SK-N-SH (cell line): ENCODE data around the gene AFG3L2. TPM values are rescaled to one million over a fixed set of nuclear protein-coding genes. Genes with fewer than 3 reads are reported as not detected.

Experiments used
- CTCF ChIA-PET: fragments of 300-600, 350-600 bp; formaldehyde crosslinking; extraction: SDS; loops from one replicate; lab custom pipeline; 2021; lab: Yijun Ruan, JAX
- POLR2A ChIA-PET: fragments of 350-600 bp; sonication (Branson Sonifier 250); formaldehyde crosslinking; extraction: SDS; loops from one replicate; lab custom pipeline; 2020; ENCODE audit warnings: antibody characterized with exemption, inconsistent platforms; lab: Yijun Ruan, JAX
- DNase-seq: peaks from one replicate; pipeline ENCODE4 v3.0.0; 2012
- H2AFZ ChIP-seq: fragments of 200-600 bp; sonication (generic); 2 replicates; pipeline ENCODE4 v1.8.1; 2016; ENCODE audit warnings: antibody characterized with exemption, mild to moderate bottlenecking, low read depth
- H3F3A ChIP-seq: fragments of 200-600 bp; sonication (generic); replicated peaks from 2 replicates; pipeline ENCODE3; 2016; ENCODE audit warnings: antibody characterized with exemption, mild to moderate bottlenecking; ENCODE audit not compliant: insufficient read depth
- H3K27ac ChIP-seq, 2 experiments: fragments of 200-500 bp in 1 of 2; fragments of 200-600 bp in 1 of 2; sonication (Bioruptor generic) in 1 of 2; sonication (generic), shearing (Covaris generic) in 1 of 2; 2 replicates each; pipeline versions ENCODE4 v1.5.1 to v1.6.1; 2014 to 2016; ENCODE audit warnings: low read depth in 2 of 2, inconsistent platforms in 1 of 2, low read length in 1 of 2, mild to moderate bottlenecking in 1 of 2, mixed read lengths in 1 of 2
- H3K27me3 ChIP-seq: fragments of 200-600 bp; sonication (generic), shearing (Covaris generic); 2 replicates; pipeline ENCODE4 v1.6.1; 2016; ENCODE audit warnings: mixed run types; ENCODE audit not compliant: insufficient read depth
- H3K36me3 ChIP-seq, 2 experiments: fragments of 200-500 bp in 1 of 2; fragments of 200-600 bp in 1 of 2; sonication (Bioruptor generic) in 1 of 2; sonication (generic) in 1 of 2; replicated peaks in 1 of 2; 2 replicates each; pipeline versions ENCODE3 to v1.5.1; 2014 to 2016; ENCODE audit warnings: low read length in 1 of 2, mild to moderate bottlenecking in 1 of 2; ENCODE audit not compliant: insufficient read depth in 2 of 2, control insufficient read depth in 1 of 2
- H3K4me1 ChIP-seq, 2 experiments: fragments of 200-500 bp in 1 of 2; fragments of 200-600 bp in 1 of 2; sonication (Bioruptor generic) in 1 of 2; sonication (generic), shearing (Covaris generic) in 1 of 2; 2 replicates each; pipeline versions ENCODE4 v1.5.1 to v1.6.1; 2014 to 2016; ENCODE audit warnings: low read depth in 1 of 2, low read length in 1 of 2, mixed run types in 1 of 2; ENCODE audit not compliant: insufficient read depth in 2 of 2, control insufficient read depth in 1 of 2
- H3K4me2 ChIP-seq: fragments of 200-600 bp; sonication (generic), shearing (Covaris generic); 2 replicates; pipeline ENCODE4 v1.6.1; 2017; ENCODE audit warnings: mixed run types
- H3K4me3 ChIP-seq, 2 experiments: fragments of 200-500 bp in 1 of 2; fragments of 200-600 bp in 1 of 2; sonication (Bioruptor generic) in 1 of 2; sonication (generic), shearing (Covaris generic) in 1 of 2; 2 replicates each; pipeline versions ENCODE4 v1.5.1 to v1.8.1; 2014 to 2016; ENCODE audit warnings: low read depth in 2 of 2, inconsistent platforms in 1 of 2, low read length in 1 of 2, mild to moderate bottlenecking in 1 of 2, mixed read lengths in 1 of 2, moderate library complexity in 1 of 2
- H3K79me2 ChIP-seq: fragments of 200-600 bp; sonication (generic); 2 replicates; pipeline ENCODE4 v1.8.1; 2017; ENCODE audit warnings: mild to moderate bottlenecking; ENCODE audit not compliant: insufficient read depth
- H3K9ac ChIP-seq: fragments of 200-600 bp; sonication (generic); 2 replicates; pipeline ENCODE4 v1.6.1; 2017; ENCODE audit warnings: mixed run types
- H3K9me2 ChIP-seq: fragments of 200-600 bp; sonication (generic); 2 replicates; pipeline ENCODE4 v1.6.1; 2017; ENCODE audit warnings: mixed run types
- H3K9me3 ChIP-seq: fragments of 200-600 bp; sonication (generic); 2 replicates; pipeline ENCODE4 v1.6.1; 2017; ENCODE audit warnings: mixed run types, mild to moderate bottlenecking, moderate library complexity
- H4K20me1 ChIP-seq: fragments of 200-600 bp; sonication (generic); 2 replicates; pipeline ENCODE4 v1.6.1; 2017; ENCODE audit warnings: mild to moderate bottlenecking, mixed run types; ENCODE audit not compliant: insufficient read depth
- JUND ChIP-seq: IDR thresholded peaks from 2 replicates; pipeline ENCODE4 v1.4.0; 2012
- NFIC ChIP-seq: IDR thresholded peaks from 2 replicates; pipeline ENCODE4 v1.4.0; 2012; ENCODE audit warnings: borderline replicate concordance
- TCF12 ChIP-seq: IDR thresholded peaks from 2 replicates; pipeline ENCODE4 v1.4.0; 2012
- WGBS: methylation state at CpG from one replicate; pipeline ENCODE4 v1.1.6; 2017; ENCODE audit warnings: low lambda C conversion rate; 5-methylcytosine and 5-hydroxymethylcytosine counted together
- polyA plus RNA-seq, 3 experiments: library from polyadenylated mRNA; depleted of rRNA; stranded (reverse); fragments of >200 nt; gene quantifications; 2 replicates each; pipeline ENCODE4 v1.2.3, GENCODE V29; 2012
- TF ChIP-seq, protein P1 (sequence below): fragments of 200-600 bp; sonication (generic); IDR thresholded peaks from 2 replicates; pipeline ENCODE4 v1.6.1; 2017; ENCODE audit warnings: antibody characterized with exemption, mild to moderate bottlenecking, moderate library complexity
- TF ChIP-seq, protein P2 (sequence below): IDR thresholded peaks from 2 replicates; pipeline ENCODE4 v1.4.0; 2012; ENCODE audit warnings: low read depth
- TF ChIP-seq, protein P3 (sequence below): IDR thresholded peaks from 2 replicates; pipeline ENCODE4 v1.6.1; 2012; ENCODE audit warnings: mild to moderate bottlenecking, low read depth, low read length, moderate library complexity

AFG3L2 gene
- polyA plus RNA-seq, 1 of the 3 experiments (the other 2 are of a cell fraction) = 26.0 TPM

DNA sequence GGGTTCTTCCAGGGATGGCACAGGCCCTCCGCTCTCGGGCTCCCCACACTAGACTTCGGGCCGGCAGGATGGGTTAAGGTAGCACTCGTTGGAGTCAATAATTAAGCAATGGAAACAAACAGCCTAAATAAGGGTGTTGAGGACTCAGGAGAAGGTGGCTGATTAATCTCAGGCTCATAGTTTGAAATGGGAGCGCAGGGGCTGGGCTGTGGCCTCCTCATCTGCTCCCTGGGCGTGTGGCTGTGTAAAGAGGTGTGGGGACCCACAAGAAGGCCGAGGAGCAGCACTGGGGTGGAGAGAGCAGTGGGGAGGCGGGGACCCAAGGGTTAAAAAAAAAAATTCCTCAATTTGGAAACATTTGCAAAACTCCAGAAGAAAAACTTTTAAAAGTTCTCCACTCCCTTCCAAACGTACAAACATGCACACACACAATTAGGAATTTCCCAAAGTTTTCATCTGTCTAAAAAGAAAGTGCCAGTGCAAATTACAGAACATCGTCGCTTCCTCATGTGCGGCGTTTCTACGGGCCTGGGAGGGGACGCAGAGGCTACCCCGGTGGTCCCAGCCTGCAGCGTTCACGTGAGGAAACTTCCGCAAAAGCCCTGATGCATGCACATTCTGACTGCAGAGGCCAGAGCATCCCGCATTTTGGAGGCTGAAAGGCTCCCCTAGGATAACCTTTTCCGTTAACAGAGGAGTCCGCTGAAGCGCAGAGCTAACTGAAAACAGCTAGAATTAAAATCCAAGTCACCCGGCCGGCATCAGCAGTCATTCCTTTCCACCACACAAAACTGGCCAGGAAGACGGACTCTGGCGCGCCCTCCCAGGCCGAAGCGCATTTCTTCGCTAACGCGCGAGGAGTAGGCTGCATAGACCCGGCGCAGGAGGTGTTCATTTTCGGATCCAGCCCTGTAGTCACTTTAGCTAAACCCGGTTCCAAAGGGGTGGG lies 70.0 kb downstream of the AFG3L2 start:
- Histone ChIP-seq H2AFZ (peak overlapping the region; percentile 81), H3K27ac (peak overlapping the region; percentile 18 to 81; a peak in 3 of 4 replicates), H3K9me2 (no peaks in the 10 kb centered on the region), H3F3A (peaks cover 13% of the 10 kb centered on the region), H3K27me3 (no peaks in the 10 kb centered on the region), H3K9ac (peak overlapping the region; percentile 99), H3K36me3 (peaks cover 5 to 28% of the 10 kb centered on the region in 2 experiments), H3K4me1 (peaks cover 3 to 9% of the 10 kb centered on the region in 2 experiments; a peak in 2 of 4 replicates), H3K4me2 (peak overlapping the region; percentile 84), H4K20me1 (0 out of 2 replicates have a peak, but pooled peaks cover 4% of the 10 kb centered on the region), H3K4me3 (peak overlapping the region; percentile 71 to 78)
- 44% methylated on average over 36 of the region's 39 CpGs for WGBS
- ChIA-PET CTCF (interaction anchor here (1.4 kb wide), 1 partner anchor 21 kb away, joined by 6 read pairs; no protein-coding TSS in a partner anchor), POLR2A (no interaction called here)
- peak; percentile 50 for DNase-seq
- TF ChIP-seq, protein P1, sequence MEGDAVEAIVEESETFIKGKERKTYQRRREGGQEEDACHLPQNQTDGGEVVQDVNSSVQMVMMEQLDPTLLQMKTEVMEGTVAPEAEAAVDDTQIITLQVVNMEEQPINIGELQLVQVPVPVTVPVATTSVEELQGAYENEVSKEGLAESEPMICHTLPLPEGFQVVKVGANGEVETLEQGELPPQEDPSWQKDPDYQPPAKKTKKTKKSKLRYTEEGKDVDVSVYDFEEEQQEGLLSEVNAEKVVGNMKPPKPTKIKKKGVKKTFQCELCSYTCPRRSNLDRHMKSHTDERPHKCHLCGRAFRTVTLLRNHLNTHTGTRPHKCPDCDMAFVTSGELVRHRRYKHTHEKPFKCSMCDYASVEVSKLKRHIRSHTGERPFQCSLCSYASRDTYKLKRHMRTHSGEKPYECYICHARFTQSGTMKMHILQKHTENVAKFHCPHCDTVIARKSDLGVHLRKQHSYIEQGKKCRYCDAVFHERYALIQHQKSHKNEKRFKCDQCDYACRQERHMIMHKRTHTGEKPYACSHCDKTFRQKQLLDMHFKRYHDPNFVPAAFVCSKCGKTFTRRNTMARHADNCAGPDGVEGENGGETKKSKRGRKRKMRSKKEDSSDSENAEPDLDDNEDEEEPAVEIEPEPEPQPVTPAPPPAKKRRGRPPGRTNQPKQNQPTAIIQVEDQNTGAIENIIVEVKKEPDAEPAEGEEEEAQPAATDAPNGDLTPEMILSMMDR = peak; percentile 36
- TF ChIP-seq, protein P2, sequence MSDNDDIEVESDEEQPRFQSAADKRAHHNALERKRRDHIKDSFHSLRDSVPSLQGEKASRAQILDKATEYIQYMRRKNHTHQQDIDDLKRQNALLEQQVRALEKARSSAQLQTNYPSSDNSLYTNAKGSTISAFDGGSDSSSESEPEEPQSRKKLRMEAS = no peak
- TF ChIP-seq, all 33 proteins: peak for 1
- Histone ChIP-seq H3K79me2 (peaks cover 50% of the 10 kb centered on the region), H3K9me3 (peaks cover 10% of the 10 kb centered on the region)

DNA sequence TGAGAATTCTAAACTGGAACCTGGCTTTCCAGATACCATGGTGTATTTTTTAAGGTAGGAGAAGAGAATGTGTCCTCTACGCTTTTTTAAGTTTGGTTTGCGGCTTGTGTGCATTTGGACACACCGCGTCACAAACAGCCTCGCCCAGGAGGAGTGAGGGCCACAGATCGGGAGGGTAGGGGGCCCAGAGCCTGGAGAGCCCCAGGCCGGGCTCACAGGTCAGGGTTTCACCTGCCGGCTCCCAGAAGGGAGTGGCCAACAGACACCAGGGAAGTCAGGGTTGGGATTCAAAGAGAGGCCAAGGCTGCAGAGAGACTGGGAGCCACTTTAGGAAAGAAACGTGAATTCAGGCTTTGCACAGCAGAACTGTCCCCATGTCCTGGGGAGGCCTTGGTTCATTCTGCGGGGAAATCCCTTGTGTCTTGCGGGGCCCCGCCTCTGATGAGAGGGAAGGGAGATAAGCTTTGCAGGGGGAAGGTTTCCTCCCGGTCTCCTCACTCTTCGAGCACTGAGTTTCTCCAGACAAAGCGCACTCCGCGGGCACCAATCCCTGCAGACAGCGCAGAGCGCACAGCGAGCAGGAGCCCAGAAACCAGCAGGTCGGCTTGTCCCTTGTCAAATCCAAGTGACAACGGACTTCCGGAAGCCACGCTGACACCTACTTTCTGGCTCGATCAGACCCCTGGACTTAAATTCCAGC lies 70.9 kb downstream of the AFG3L2 start:
- POLR2A ChIA-PET = no interaction called here
- peak overlapping the region; percentile 84 for H3K4me2 ChIP-seq
- TF ChIP-seq TCF12 = no peak
- TF ChIP-seq, protein P3, sequence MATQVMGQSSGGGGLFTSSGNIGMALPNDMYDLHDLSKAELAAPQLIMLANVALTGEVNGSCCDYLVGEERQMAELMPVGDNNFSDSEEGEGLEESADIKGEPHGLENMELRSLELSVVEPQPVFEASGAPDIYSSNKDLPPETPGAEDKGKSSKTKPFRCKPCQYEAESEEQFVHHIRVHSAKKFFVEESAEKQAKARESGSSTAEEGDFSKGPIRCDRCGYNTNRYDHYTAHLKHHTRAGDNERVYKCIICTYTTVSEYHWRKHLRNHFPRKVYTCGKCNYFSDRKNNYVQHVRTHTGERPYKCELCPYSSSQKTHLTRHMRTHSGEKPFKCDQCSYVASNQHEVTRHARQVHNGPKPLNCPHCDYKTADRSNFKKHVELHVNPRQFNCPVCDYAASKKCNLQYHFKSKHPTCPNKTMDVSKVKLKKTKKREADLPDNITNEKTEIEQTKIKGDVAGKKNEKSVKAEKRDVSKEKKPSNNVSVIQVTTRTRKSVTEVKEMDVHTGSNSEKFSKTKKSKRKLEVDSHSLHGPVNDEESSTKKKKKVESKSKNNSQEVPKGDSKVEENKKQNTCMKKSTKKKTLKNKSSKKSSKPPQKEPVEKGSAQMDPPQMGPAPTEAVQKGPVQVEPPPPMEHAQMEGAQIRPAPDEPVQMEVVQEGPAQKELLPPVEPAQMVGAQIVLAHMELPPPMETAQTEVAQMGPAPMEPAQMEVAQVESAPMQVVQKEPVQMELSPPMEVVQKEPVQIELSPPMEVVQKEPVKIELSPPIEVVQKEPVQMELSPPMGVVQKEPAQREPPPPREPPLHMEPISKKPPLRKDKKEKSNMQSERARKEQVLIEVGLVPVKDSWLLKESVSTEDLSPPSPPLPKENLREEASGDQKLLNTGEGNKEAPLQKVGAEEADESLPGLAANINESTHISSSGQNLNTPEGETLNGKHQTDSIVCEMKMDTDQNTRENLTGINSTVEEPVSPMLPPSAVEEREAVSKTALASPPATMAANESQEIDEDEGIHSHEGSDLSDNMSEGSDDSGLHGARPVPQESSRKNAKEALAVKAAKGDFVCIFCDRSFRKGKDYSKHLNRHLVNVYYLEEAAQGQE = no peak
- no peak for TF ChIP-seq JUND
- TF ChIP-seq NFIC = no peak
- H3K27me3 ChIP-seq = no peaks in the 10 kb centered on the region
- no peak for DNase-seq
- 94% methylated on average over 21 of the region's 25 CpGs for WGBS
- peaks cover under 1% of the 10 kb centered on the region; the same call in 1 of the 2 replicates for H3K9me3 ChIP-seq
- no peak overlapping the region for H2AFZ ChIP-seq
- H3K36me3 ChIP-seq = peaks cover 0 to 19% of the 10 kb centered on the region in 2 experiments
- H3K27ac ChIP-seq = no peak overlapping the region
- H3K9me2 ChIP-seq = no peaks in the 10 kb centered on the region
- H3F3A ChIP-seq = peaks cover 5% of the 10 kb centered on the region
- H3K4me3 ChIP-seq = peak overlapping the region in 1 of 2 experiments; percentile 78; a peak in 2 of 4 replicates
- CTCF ChIA-PET = interaction anchor here (1.0 kb wide), 1 partner anchor 34 kb away, joined by 4 read pairs; no protein-coding TSS in a partner anchor
- peaks cover 3 to 9% of the 10 kb centered on the region in 2 experiments; a peak in 2 of 4 replicates for H3K4me1 ChIP-seq
- H3K9ac ChIP-seq = no peak overlapping the region
- H4K20me1 ChIP-seq = 0 out of 2 replicates have a peak, but pooled peaks cover 4% of the 10 kb centered on the region
- peaks cover 41% of the 10 kb centered on the region for H3K79me2 ChIP-seq
